Cerebellar nuclear complex (tissue), 1 donor: Measurements from ENCODE around the gene SCT.

Experiments
- DNase-seq, 2 experiments: peaks; one replicate each; lab custom pipeline; 2025; lab: John Stamatoyannopoulos, UW

The SCT gene

GRCh38 chr11:621838-622237 lies 5.1 kb downstream of the SCT start:
- no peak for DNase-seq

- DNase-seq = no peak
Observed at GRCh38 chr11:620935-621814, 5.8 kb downstream of the SCT start.

GRCh38 chr11:620201-620600 lies 6.8 kb downstream of the SCT start:
- DNase-seq = no peak

- no peak for DNase-seq
Observed at GRCh38 chr11:619628-620050, 7.3 kb downstream of the SCT start.

GRCh38 chr11:618856-619627 lies 7.9 kb downstream of the SCT start:
- no peak for DNase-seq

GRCh38 chr11:617912-618682 lies 8.9 kb downstream of the SCT start:
- DNase-seq = no peak

- no peak for DNase-seq
Observed at GRCh38 chr11:617199-617911, 9.6 kb downstream of the SCT start.

GRCh38 chr11:616320-617198 lies 10.4 kb downstream of the SCT start:
- no peak for DNase-seq

- DNase-seq = peak in 1 of 2 experiments; percentile 52
Observed at GRCh38 chr11:615504-616319, 11.3 kb downstream of the SCT start, which contains the start of gene IRF7. TSS of gene IRF7 (minus strand) at chr11:615950. CDS start at chr11:615364, 586 bp downstream.

GRCh38 chr11:614623-615503 lies 12.1 kb downstream of the SCT start:
- no peak for DNase-seq

- DNase-seq = no peak
Observed at GRCh38 chr11:614021-614622, 12.9 kb downstream of the SCT start.

GRCh38 chr11:613369-613968 lies 13.5 kb downstream of the SCT start:
- no peak for DNase-seq

GRCh38 chr11:612961-613300 lies 14.1 kb downstream of the SCT start:
- DNase-seq = no peak

- DNase-seq = no peak
Observed at GRCh38 chr11:612201-612960, 14.6 kb downstream of the SCT start.

- no peak for DNase-seq
Observed at GRCh38 chr11:611001-611996, 15.7 kb downstream of the SCT start.
